ENCODE measurements around the gene MAP7D3.
A peak's percentile ranks its signal among the peaks of the same experiment; 100 is the strongest.

The MAP7D3 gene

GRCh38 chrX:136211766-136212556, 39.2 kb downstream of the MAP7D3 start:
- no peak overlapping the region for H3K4me3 ChIP-seq (ENCODE audit: low read depth, low read length)
- DNase-seq (ENCODE audit: low read depth), result no peak
- TF ChIP-seq CTCF (IDR thresholded peaks at IDR 0.05; ENCODE audit: insufficient read depth, low read depth, low read length, missing control alignments), result no peak

GRCh38 chrX:136210806-136211205, 40.4 kb downstream of the MAP7D3 start:
- no peak for DNase-seq (ENCODE audit: low read depth)
- TF ChIP-seq CTCF (IDR thresholded peaks at IDR 0.05; ENCODE audit: insufficient read depth, low read depth, low read length, missing control alignments), result no peak
- H3K4me3 ChIP-seq (ENCODE audit: low read depth, low read length), result no peak overlapping the region

GRCh38 chrX:136210243-136210642, 41.0 kb downstream of the MAP7D3 start:
- TF ChIP-seq CTCF (IDR thresholded peaks at IDR 0.05; ENCODE audit: insufficient read depth, low read depth, low read length, missing control alignments), result no peak
- H3K4me3 ChIP-seq (ENCODE audit: low read depth, low read length), result no peak overlapping the region
- no peak for DNase-seq (ENCODE audit: low read depth)

GRCh38 chrX:136209751-136210150, 41.4 kb downstream of the MAP7D3 start:
- no peak for DNase-seq (ENCODE audit: low read depth)

GRCh38 chrX:136209016-136209738, 42.0 kb downstream of the MAP7D3 start:
- DNase-seq (ENCODE audit: low read depth), result peak; percentile 17
- no peak overlapping the region for H3K4me3 ChIP-seq (ENCODE audit: low read depth, low read length)
- TF ChIP-seq CTCF (IDR thresholded peaks at IDR 0.05; ENCODE audit: insufficient read depth, low read depth, low read length, missing control alignments), result peak; percentile 20

More at GRCh38 chrX:136209751-136210150, 41.4 kb downstream of the MAP7D3 start:
- TF ChIP-seq CTCF (IDR thresholded peaks at IDR 0.05; ENCODE audit: insufficient read depth, low read depth, low read length, missing control alignments), result no peak
- H3K4me3 ChIP-seq (ENCODE audit: low read depth, low read length), result no peak overlapping the region

- no peak overlapping the region for H3K4me3 ChIP-seq (ENCODE audit: low read depth, low read length)
- no peak for TF ChIP-seq CTCF (IDR thresholded peaks at IDR 0.05; ENCODE audit: insufficient read depth, low read depth, low read length, missing control alignments)
- no peak for DNase-seq (ENCODE audit: low read depth)
Observed at GRCh38 chrX:136207546-136207945, 43.7 kb downstream of the MAP7D3 start.

Measured in GM12865 (cell line).